ENCODE measurements around the gene SORBS1.
"Not testable (repeated sequence)": the region's sequence is repeated elsewhere in the genome, so short reads cannot be mapped to it uniquely, and the experiment has no call there.

The SORBS1 gene

DNA sequence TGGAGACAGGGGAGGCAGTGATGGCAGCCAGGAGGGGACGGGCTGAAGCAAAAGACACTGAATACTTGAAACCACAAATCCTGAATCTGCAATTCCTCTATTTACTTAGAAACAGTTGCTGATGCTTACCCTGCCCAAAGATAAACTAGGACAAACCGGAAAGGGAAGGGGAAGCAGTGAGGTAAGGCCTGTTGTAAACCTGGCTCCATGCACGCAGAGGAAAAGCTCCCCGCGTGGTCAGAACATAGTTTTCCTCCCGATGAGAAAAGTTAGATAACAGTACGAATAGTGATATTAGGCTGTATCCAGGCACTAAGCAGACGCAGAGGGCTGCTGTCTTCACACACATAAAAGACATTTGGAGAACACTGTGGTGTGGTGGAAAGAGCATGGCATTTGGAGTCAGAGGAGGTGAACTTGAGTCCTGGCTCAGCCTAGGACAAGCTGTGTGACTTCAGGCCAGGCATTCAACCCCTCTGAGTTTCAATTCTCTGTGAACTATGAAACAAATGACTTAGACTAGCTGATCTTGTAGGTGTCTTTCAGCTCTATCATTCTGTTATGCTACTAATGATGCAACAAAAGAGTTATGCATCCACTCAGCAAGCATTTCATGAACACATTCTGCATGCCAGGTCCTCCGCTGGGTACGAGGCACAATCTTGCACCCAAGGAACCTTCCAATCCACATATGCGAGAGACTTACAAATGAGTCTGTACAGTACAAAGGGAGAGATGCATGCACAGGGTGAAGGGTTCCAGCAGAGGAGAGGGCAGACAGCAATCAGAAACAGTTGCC is 80.9 kb downstream of the SORBS1 start:
- no peak for DNase-seq

DNA sequence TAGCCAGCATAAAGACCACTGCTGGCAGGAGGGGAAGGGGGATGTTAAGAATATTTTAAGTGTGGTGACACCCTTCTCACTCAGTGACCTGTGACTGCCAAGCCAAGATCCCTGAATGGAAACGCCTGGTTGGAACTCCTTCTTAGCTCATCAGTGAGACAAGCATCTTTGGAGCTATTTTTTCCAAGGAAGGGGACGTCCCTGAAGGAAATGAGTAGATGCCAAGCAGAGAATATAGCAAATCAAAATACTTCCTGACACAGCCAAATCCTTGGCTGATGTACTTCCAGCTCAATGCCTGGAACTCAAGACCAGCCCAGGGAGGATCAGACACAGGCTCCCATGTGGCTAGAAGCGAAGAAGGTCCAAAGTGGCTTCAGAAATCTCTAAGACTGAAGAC is 82.2 kb downstream of the SORBS1 start:
- DNase-seq = no peak

DNA sequence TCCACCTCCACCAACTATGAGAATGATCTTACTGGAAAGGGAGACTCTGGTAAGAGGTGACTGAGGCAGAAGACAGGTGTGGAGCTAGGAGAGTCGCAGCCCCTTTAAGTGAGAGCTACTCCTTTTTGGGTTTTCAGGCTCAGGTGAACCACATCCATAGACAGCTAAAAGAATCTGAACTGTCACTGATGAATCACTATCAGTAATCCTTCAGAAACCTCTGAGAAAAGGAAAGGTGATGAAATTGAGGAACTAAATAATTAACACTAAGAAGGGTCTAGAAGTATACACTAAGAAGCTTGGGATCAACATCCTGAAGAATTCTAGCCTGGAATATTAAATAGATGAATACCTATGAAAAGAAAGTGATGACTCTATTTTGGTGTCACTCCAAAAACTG is 83.0 kb downstream of the SORBS1 start:
- no peak for DNase-seq

DNA sequence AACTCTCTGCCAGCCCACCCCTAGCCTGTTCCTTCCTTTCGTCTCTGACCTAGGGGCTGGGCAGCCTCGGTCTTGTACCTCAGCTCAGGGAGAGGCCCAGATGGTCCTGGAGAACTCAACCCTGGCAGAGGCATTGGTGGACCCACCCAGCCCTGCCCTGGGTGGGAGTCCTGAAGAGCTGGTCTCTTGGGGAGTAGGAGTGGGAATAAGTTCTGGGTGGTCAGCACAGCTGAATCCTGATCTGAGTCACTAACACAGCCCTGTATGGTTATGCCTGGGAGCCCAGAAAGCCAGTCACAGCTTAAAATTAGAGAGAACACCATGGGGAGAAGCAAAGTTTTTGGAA is 84.0 kb downstream of the SORBS1 start:
- DNase-seq = no peak

DNA sequence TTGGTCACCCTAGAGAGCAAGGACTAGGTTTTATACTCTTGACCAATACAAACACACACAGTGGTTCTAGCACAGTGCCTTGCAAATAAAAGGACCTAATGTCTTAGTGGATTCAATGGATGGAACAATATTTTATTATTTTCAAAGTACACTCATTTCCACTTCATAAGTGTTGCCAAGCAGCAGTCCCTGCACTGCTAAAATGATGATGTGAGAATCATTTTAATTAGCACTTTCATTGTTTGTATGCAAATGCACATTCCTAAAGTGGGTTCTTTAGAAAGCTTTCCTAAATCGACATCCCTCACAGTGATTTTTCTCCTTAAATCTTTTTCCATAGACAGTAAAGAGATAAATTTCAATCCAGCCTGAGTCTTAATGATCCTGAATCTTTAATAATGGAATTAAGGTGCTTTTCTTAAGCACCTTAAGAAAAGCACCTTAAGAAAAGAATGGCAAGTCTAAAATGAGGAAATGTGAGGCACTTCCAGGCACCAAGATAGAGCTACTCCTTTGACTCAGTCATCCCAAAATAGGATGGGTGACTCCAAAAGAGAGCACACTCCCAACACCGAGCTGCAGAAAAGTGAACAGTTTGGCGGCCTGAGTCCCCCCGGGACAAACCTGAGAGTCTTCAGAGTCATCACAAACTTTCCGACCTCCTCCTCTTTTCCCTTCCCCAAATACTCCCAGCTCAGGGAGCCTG is 84.5 kb downstream of the SORBS1 start:
- no peak for DNase-seq

DNA sequence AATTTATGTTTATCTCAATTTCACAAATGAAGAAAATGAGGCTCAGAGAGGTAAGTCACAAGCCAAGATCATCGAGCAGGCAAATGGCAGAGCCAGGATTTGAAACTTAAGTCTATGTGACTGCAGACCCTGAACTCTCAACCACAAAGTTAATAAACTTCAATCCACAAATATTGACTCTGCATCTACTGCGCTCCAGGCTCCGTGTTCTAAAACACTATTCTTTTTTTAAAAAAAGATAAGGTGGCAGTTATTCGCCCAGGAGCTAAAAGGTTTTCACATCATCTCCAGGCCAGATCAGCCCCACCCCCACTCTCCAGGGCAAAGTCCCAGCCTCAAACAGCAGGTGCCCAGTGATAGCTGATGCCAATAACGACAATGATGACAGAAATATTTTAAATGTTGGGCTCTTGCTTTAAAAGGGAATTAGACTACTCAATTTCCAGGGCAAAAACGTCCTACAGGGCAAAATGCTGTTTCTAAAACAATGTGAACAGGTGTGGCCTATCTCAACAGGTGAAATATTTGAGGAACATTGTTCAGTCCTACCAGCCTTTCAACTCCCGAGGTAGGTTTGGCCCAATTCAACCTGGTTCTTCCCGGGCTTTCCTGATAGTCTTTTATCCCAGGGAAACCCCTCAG is 85.2 kb downstream of the SORBS1 start:
- no peak for DNase-seq

DNA sequence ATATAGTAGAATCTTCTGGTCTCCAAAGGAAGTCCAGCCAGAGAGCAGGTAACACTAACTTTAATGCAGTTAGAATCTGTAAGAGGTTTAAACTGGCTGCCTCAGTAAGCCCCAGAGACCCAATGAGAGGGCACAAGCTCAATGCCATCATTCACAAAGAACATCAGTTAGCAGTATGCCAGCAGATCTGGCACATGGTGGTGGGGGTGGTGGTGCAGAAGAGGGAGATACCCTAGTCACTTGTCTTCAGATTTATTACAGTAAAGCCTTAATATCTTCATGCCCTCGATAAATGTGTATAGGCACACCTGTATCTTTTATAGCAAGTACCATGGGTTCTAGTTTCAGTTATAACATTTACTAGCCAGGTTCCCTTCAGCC is 86.2 kb downstream of the SORBS1 start:
- DNase-seq = no peak

DNA sequence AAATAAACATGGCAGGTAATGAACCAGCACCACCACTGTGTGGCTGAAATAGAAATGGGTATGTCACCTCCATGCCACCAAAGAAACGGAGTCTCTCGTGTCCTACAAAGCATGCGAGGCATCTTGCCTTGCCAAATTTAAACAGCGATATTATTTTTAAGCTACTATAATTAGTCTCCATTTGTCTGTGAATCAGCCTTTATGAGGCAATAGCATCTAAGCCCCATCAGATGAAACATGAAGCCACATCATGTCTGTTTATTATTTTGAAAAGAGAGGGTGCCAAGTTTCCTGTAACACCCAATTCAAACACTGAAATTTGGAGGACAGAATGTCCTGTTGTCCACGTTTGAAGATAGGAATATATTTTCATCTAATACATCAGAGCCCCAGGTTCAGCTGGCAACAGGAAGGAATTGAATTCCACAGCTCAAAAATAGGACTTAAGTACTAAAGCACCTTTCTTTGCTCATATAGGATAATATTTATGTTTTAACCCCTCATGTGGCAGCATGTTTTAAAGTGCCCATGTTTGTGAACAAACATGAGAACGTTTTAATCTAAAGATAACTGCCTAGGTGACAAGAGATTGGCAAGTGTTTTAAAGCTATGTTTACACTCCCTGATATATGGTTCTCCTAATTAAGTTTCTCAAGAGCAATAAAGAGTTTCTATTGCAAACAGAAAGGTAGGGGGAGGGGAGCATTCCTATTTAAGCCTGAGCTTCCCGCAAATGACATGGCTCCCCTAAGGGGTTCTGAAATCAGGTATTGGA is 86.8 kb downstream of the SORBS1 start:
- no peak for DNase-seq

DNA sequence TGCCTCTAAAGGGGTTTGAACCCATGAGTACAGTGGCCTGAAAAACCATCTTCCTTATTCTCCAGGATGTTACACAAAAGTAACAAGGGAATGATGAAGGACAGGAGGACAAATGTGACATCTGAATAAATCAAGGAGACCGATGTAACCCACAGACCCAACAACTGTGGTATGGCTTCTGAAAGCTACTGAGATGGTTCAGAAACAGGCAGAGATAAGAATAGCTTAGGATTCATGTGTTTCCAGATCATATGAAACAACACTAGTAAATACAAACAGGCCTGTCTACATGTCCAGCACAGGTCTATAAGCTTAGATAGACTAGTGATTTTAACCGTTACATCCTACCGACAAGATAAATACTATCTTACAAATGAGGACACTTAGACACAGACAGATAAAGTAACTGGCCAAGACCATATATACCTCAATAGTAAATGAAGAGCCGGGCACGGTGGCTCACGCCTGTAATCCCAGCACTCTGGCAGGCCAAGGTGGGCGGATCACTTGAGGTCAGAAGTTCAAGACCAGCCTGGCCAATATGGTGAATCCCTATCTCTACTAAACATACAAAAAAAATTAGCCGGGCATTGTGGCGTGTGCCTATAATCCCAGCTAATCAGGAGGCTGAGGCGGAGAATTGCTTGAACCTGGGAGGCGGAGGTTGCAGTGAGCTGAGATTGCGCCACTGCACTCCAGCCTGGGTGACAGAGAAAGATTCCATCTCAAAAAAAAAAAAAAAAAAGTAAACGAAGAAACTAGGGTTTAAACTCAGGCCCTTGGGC is 88.7 kb downstream of the SORBS1 start:
- no peak for DNase-seq

DNA sequence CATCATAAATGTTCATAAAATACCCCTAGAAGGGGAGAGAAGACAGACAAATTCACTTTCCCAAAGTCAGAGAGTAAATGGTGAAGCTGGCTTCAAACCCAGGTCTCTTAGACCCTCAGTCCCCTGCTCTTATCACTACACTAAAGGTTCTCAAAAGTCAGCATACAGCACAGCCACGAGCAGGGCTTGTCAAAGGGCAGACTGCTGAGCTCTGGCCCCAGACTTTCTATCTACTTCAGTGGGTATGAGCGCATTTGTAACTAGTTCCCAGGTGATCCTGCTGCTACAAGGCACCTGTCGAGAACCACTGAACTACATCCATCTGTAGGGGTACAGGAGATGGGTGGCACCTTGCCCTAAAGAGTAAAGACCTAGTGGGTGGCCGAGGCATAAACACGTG is 91.5 kb downstream of the SORBS1 start:
- DNase-seq = no peak

DNA sequence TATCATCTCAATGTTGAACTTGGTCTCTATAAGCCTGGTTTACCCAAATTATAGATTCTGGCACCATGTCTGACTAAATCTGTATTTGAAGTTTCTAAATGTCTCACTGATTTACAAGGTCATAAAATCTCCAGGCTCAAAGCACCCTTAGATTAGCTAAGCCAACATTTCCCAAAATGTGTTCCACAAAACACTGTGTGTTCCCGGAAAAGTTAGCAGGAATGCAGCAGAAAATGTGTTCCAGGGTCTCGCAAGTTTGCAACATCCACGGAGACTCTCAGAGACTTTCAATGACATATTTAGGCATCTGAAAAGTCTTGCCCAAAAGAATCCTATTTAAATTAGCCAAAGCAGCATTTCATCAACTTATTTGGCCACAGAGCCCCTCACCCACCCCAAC is 91.9 kb downstream of the SORBS1 start:
- DNase-seq = no peak

DNA sequence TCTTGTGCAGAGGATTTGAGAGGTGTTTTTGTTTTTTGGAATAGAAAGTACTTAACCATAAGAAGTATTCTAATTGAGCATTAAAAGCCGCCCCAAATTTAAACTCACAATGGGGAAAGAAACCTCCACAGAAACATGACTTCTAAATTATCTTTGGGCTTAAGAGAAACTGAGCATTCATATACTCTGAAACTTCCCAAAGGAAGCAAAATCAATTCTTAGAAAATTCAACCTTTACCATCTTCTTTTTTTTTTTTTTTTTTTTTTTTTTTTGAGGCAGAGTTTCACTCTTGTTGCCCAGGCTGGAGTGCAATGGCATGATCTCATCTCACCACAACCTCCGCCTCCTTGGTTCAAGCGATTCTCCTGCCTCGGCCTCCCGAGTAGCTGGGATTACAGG is 93.5 kb downstream of the SORBS1 start:
- not testable (repeated sequence) for DNase-seq

DNA sequence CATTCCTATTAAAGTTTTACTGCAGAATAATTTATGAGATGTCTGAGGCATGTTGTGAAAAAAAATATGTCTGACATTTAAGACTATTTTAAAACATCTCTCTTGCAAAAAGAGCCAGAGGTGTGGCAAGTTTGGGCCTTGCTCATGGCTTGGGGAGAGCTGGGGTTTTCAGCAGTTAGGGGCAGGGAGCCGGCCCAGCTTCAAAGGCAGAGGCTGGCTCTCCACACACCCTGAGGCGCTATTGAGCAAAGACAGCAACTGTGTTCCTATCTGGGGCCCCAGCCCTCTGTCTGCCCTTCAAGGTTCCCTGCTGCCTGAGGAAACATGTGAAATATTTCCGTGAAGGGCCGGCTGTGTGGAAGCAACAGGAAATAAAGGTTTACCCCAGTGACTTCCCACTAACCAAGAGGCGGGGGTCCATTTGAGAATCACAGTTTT is 94.0 kb downstream of the SORBS1 start:
- DNase-seq = no peak

DNA sequence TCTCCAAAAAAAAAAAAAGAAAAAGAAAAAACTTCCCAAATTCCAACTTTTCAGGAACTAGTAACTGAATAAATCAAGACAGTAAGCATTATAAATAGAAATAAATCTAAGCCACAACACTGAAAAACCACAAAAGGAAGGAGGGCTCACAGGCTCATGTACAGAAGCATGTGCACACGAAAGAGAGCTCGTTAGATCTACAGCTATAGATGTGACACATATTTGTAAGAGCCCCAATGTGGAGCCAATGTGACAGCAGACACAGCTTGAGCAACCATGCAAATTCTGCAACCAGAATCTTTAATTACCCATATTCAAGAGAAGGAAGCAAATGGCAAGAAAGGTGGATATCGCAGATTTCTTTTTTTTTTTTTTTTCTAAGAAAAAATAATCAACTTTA is 94.7 kb downstream of the SORBS1 start:
- no peak for DNase-seq

DNA sequence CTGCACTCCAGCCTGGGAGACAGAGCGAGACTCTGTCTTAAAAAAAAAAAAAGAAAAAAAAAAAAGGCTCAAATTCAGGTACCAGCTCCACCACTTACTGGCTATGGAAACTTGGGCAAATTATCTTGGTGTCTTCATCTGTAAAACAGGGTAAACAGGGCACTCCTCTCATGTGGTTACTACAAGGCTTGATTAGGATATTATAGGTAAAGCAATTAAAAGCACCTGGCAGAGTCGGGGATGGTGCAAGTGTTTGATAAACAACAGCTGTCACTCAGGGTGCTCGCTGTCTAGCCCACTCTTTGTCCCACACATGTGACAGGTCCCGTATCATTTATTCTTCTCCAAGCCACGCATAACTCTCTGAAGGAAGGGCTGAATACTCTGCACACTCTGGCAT is 96.9 kb downstream of the SORBS1 start:
- no peak for DNase-seq

DNA sequence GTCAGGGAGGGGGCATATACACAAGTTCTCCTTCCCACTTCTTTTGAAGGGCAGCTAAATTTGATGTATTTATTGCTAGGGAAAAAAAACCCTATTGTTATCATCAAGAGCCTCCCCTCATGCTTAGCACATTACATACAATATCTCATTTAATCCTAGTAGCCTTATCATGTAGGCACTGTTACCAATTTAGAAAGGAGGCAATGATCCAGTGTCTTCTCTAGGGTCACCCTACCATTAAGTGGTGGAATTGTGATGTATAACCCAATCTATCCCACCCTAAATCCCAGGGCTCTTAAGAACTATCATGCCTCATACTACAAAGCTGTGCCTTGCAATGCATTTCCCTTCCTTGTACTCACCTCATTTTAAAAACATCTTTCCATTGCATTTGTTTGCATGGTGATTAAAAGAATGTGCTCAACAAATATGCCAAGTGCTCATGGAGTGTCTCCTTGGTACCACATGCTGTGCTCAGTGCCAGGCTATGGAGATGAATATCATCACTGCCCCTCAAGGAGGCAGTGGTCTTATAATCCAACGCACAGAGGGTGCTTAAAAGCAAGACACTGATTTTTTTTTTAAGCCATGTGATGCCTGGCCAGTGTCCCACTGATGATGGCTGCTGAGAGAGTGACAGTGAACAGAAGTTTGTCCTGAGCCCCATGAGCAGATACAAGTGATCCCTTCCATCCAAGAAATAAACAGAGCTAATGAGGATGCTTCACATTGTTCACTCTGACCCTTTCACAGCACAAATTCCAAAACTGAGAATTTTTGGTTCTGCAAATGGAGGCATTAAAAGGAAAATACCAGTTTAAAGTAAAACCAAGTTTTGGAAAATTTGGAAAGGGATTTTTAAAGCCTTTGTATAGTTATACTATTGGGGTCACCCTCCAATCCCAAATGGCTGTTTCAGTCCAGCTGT is 98.2 kb downstream of the SORBS1 start:
- DNase-seq = no peak

DNA sequence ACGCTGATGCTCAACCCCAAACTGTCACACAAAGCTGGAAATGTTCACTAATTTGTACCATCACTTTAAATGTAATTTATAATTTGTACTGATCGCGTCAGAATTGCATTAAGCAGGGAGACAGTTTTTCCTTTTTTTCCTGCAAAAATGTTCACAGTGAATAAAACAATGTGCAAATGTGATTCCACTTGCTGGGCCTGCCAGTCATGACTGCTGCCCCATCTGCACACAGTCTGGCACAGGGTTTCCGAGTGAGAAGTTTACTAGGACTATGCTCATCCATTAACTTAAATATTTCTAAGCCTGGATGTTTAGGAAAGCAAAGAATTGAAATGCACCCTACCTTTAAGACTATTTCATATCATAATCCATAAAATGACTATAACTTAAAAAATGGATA is 99.6 kb downstream of the SORBS1 start:
- no peak for DNase-seq

DNA sequence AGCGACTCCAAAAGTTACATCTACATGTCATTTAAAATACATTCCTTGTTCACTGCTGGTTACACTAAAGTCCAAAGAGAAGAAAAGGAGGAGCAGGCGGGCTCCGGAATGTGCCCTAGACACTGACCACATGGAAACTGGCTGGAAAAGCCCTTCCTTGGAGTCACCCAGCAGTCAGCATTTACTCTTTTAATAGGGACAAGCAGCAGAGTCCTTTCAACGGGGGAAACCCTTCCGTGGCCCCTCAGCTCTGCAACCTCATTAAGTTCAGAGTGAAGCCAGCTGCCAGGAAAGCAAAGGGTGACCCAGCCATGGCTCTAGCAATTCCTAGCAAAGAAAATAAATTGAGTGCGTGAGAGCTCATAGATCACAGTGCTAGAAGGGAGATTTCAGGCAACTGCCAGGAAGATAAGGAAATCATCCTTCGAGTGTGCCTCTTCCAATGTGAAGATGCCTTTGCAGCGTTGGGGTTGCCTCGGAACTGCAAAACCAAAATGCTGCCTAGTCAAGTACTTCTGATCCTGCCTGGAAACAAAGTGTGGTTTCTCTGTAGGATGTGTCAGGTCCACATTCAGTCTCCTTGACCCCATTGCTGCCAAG is 101.6 kb downstream of the SORBS1 start:
- no peak for DNase-seq

DNA sequence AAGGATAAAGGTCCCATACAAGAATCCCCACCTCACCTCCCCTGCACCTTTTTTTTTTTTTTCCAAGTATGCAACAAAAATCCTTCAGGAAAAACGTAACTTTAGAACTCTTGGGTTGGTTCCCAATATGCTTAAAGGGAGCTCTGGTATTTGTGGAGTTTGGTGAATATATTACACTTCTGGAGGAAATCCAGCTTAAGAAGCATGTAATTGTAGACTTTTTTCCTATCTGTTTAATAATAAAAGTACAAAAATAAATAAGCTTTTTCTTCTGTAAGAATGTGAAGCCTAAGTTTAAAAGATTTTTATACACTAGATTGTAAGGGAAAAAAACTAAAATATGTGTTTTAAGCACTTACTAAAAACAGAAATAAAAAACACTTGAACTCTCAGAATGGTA is 102.3 kb downstream of the SORBS1 start:
- DNase-seq = no peak

DNA sequence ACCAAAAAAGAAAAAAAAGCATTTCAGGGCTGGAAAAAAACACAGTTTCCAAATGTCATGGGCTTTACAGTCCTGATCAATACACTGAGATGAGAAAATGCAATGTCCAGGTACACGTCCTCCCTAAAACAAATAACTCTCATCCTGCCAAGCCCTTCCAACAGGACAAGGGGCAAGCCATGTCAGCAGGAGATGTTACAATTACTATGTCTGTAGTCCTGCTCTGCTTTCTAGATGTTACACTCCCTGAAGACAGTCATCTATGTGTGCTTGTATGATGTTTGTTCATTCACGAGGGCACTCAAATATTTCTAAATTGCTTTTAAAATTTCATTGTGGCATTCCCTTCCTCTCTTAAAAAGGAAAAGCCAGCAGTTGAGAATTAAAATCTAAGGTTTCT is 103.2 kb downstream of the SORBS1 start:
- DNase-seq = no peak

DNA sequence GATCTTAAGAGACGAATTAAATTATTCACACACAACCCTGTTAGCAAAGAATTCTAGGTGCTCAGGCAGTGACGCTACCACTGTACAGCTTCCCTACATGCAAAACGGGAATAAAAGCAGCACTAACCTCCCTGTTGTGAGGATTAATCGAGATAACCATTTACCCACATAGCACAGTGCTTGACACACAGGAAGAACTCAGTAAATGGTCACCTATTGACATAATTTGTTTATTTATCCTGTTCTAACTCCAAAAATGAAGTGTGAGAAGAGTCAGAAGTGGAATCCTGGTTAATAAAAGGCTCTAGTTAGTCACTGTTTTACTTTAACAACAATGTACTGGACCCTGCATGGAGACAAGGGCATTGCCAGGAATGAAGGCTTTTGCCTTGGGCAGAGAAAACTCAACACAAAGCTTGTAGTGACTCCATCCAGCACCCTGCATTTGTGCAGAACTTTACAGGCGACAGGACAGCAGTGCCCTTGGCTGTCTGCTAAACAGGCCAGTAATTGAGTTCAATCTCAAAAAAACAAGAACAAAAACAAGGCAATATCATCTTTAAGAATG is 103.8 kb downstream of the SORBS1 start:
- DNase-seq = no peak
